ENCODE data around the gene KIAA1328. TPM values are rescaled to one million over a fixed set of nuclear protein-coding genes. Genes with fewer than 3 reads are reported as not detected.

KIAA1328 gene
- total and polyA plus RNA-seq, 9 of the 15 experiments (the other 6 are each of a cell fraction or from before 2014, with no cell fraction given) = 4.0 to 8.6 (median 7.4) TPM

DNA sequence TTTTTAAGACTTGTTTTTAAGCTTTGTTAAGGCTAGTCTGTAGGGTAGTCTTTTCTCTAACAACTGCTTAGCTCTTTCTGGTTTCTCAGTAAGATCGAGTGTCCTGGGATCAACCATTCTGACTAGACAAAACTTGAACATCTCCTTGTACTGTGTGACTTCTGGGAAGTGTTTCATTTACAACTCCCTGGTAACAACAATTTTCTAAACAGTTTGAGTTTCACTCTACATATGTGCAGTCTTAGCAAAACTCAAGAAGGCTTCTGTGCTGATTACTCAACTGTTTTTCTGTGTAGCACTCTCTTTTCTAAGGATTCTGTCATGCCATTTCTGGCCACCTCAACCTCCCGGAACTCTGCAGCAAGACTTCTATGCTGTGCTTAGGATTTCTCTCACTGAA, 204.5 kb downstream of the KIAA1328 start:
- in situ Hi-C loops (cut with MboI) = no loop called here
- H3K27ac ChIP-seq (ENCODE audit: extremely low read depth, low read depth, low read length) = no peak overlapping the region
- H3K9me3 ChIP-seq (replicated peaks; ENCODE audit: control insufficient read depth, insufficient read depth, low read depth, low read length) = no peaks in the 10 kb centered on the region
- H4K20me1 ChIP-seq (replicated peaks; ENCODE audit: control insufficient read depth, insufficient read depth, low read length) = no peaks in the 10 kb centered on the region
- FAIRE-seq = no peak
- no peak overlapping the region for H3K9ac ChIP-seq (ENCODE audit: insufficient read depth in 1 of 2, low read depth in 2 of 2, low read length in 2 of 2)
- no peaks in the 10 kb centered on the region for H3K27me3 ChIP-seq (ENCODE audit: control insufficient read depth in 2 of 2, insufficient read depth in 2 of 2, low read length in 2 of 2)
- no peaks in the 10 kb centered on the region for H3K36me3 ChIP-seq (ENCODE audit: control insufficient read depth, insufficient read depth, low read length)
- CTCF ChIA-PET (ENCODE audit: low intra/inter-chr PET ratio) = no interaction called here
- H2AFZ ChIP-seq (ENCODE audit: low read depth, low read length) = no peak overlapping the region
- intact Hi-C loops (cut with micrococcal nuclease) = no loop called here
- POLR2A ChIA-PET = no interaction called here
- no peak for DNase-seq (ENCODE audit: extremely low read depth in 1 of 4, low spot score in 3 of 4)
- TF ChIP-seq HDAC8 (tag; IDR thresholded peaks at IDR 0.05) (no peak), LCOR (CRISPR knock-in tag; IDR thresholded peaks at IDR 0.05) (no peak), RBFOX2 (IDR thresholded peaks at IDR 0.05; ENCODE audit: low read depth, low read length) (no peak), POLR2H (tag; IDR thresholded peaks at IDR 0.05; ENCODE audit: low read depth) (no peak), PURB (CRISPR knock-in tag; IDR thresholded peaks at IDR 0.05; ENCODE audit: low read depth) (no peak), TFAM (CRISPR knock-in tag; conservative IDR thresholded peaks at IDR 0.05) (no peak), NR4A1 (CRISPR knock-in tag; IDR thresholded peaks at IDR 0.05) (no peak), NR4A1 (tag; IDR thresholded peaks at IDR 0.05) (no peak), ADNP (tag; IDR thresholded peaks at IDR 0.05) (no peak), TRIM28 (IDR thresholded peaks at IDR 0.05) (no peak), POLR2A (conservative IDR thresholded peaks at IDR 0.05) (no peak), ARHGAP35 (IDR thresholded peaks at IDR 0.05; ENCODE audit: partially characterized antibody) (no peak), CBFB (CRISPR knock-in tag; IDR thresholded peaks at IDR 0.05) (no peak), SIX5 (IDR thresholded peaks at IDR 0.05; ENCODE audit: borderline replicate concordance in 1 of 2, insufficient read depth in 1 of 2, low read depth in 1 of 2, low read length in 2 of 2) (no peak)
- TF ChIP-seq, protein P1, sequence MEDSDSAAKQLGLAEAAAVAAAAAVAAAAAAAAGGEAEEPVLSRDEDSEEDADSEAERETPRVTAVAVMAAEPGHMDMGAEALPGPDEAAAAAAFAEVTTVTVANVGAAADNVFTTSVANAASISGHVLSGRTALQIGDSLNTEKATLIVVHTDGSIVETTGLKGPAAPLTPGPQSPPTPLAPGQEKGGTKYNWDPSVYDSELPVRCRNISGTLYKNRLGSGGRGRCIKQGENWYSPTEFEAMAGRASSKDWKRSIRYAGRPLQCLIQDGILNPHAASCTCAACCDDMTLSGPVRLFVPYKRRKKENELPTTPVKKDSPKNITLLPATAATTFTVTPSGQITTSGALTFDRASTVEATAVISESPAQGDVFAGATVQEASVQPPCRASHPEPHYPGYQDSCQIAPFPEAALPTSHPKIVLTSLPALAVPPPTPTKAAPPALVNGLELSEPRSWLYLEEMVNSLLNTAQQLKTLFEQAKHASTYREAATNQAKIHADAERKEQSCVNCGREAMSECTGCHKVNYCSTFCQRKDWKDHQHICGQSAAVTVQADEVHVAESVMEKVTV (CRISPR knock-in tag; IDR thresholded peaks at IDR 0.05) = no peak
- no peak overlapping the region for H3K4me2 ChIP-seq (ENCODE audit: insufficient read depth, low read length)
- no peak for ATAC-seq
- no peaks in the 10 kb centered on the region for H3K4me1 ChIP-seq (replicated peaks in 1 of 2; ENCODE audit: control insufficient read depth in 2 of 2, insufficient read depth in 2 of 2, low read length in 2 of 2)
- no peak overlapping the region for H3K4me3 ChIP-seq
- no TSS peak for BruUV-seq (replicated peaks)
- H3K9me1 ChIP-seq (ENCODE audit: control insufficient read depth, insufficient read depth, low read length) = no peaks in the 10 kb centered on the region
- 3% methylated on average over 2 of the region's 2 CpGs for WGBS (ENCODE audit: insufficient coverage, low coverage, missing lambda C conversion rate)
- no peaks in the 10 kb centered on the region for H3K79me2 ChIP-seq (ENCODE audit: control insufficient read depth, insufficient read depth, low read length)

Measured in K562 (cell line).